TTC549 (cell line): ENCODE results near the gene GFRA1.

Experiments
- FAIRE-seq: peaks from 2 replicates; lab custom pipeline; 2012; peaks lifted over from hg19 to GRCh38; lab: Jason Lieb, UNC

GFRA1 gene

GRCh38 chr10:116157485-116157884, 115.5 kb downstream of the GFRA1 start:
- FAIRE-seq: no peak

GRCh38 chr10:116156819-116157218, 116.2 kb downstream of the GFRA1 start:
- no peak for FAIRE-seq

- FAIRE-seq: no peak
Observed at GRCh38 chr10:116155191-116155590, 117.8 kb downstream of the GFRA1 start.

GRCh38 chr10:116154651-116155050, 118.4 kb downstream of the GFRA1 start:
- FAIRE-seq: no peak

GRCh38 chr10:116151076-116151475, 121.9 kb downstream of the GFRA1 start:
- FAIRE-seq: no peak

- no peak for FAIRE-seq
Observed at GRCh38 chr10:116150606-116151005, 122.4 kb downstream of the GFRA1 start.

GRCh38 chr10:116147147-116147905, 125.7 kb downstream of the GFRA1 start:
- no peak for FAIRE-seq

GRCh38 chr10:116146372-116147140, 126.5 kb downstream of the GFRA1 start:
- FAIRE-seq: no peak

GRCh38 chr10:116143673-116144222, 129.3 kb downstream of the GFRA1 start:
- no peak for FAIRE-seq

GRCh38 chr10:116141855-116142254, 131.2 kb downstream of the GFRA1 start:
- FAIRE-seq: no peak

GRCh38 chr10:116141246-116141645, 131.8 kb downstream of the GFRA1 start:
- FAIRE-seq: no peak

- no peak for FAIRE-seq
Observed at GRCh38 chr10:116139886-116140285, 133.1 kb downstream of the GFRA1 start.

- FAIRE-seq: no peak
Observed at GRCh38 chr10:116138897-116139296, 134.1 kb downstream of the GFRA1 start.

GRCh38 chr10:116136261-116136660, 136.7 kb downstream of the GFRA1 start:
- FAIRE-seq: no peak

- no peak for FAIRE-seq
Observed at GRCh38 chr10:116134322-116134721, 138.7 kb downstream of the GFRA1 start.

- FAIRE-seq: no peak
Observed at GRCh38 chr10:116133634-116134033, 139.4 kb downstream of the GFRA1 start.

GRCh38 chr10:116132780-116133399, 140.1 kb downstream of the GFRA1 start:
- FAIRE-seq: no peak

GRCh38 chr10:116130006-116130405, 143.0 kb downstream of the GFRA1 start:
- no peak for FAIRE-seq

- no peak for FAIRE-seq
Observed at GRCh38 chr10:116126954-116127695, 145.9 kb downstream of the GFRA1 start.

GRCh38 chr10:116126239-116126638, 146.8 kb downstream of the GFRA1 start:
- FAIRE-seq: no peak

GRCh38 chr10:116125180-116125579, 147.8 kb downstream of the GFRA1 start:
- no peak for FAIRE-seq

- FAIRE-seq: no peak
Observed at GRCh38 chr10:116124777-116125176, 148.2 kb downstream of the GFRA1 start.
